HFFc6 (cell line): Measurements from ENCODE around the gene LMNB1. TPM values are rescaled to one million over a fixed set of nuclear protein-coding genes. Genes with fewer than 3 reads are reported as not detected.
A peak's percentile ranks its signal among the peaks of the same experiment; 100 is the strongest.
"Not testable (repeated sequence)": the region's sequence is repeated elsewhere in the genome, so short reads cannot be mapped to it uniquely, and the experiment has no call there.

ENCODE experiments used
- DNase-seq: peaks from one replicate; pipeline ENCODE4 v3.0.0-alpha.2; 2018
- H3K27ac Mint-ChIP-seq: 2 replicates; pipeline ENCODE4 v1.8.0; 2020; ENCODE audit warnings: mild to moderate bottlenecking, mixed read lengths
- H3K27me3 Mint-ChIP-seq: 2 replicates; pipeline ENCODE4 v1.8.0; 2021; ENCODE audit warnings: mild to moderate bottlenecking, moderate library complexity, mixed read lengths; ENCODE audit not compliant: insufficient read depth
- H3K36me3 Mint-ChIP-seq: 2 replicates; pipeline ENCODE4 v1.8.0; 2021; ENCODE audit warnings: low read depth, mixed read lengths
- H3K4me1 Mint-ChIP-seq: 2 replicates; pipeline ENCODE4 v1.8.0; 2020; ENCODE audit warnings: low read depth, mixed read lengths
- H3K4me3 Mint-ChIP-seq: 2 replicates; pipeline ENCODE4 v1.8.0; 2020; ENCODE audit warnings: mild to moderate bottlenecking, moderate library complexity, mixed read lengths
- H3K9me3 Mint-ChIP-seq: 2 replicates; pipeline ENCODE4 v1.8.0; 2020; ENCODE audit warnings: mild to moderate bottlenecking, mixed read lengths
- CTCF ChIP-seq: fragments of 200-600 bp; sonication (generic); IDR thresholded peaks from 2 replicates; pipeline ENCODE4 v1.5.0; 2021; ENCODE audit warnings: antibody characterized with exemption, mild to moderate bottlenecking
- total RNA-seq, 6 experiments: library from RNA; stranded (reverse); fragmentation: NEBNext Ultra II Directional; extraction: Animal tissue kit (Norgen Biotek cat#: 25700); gene quantifications; 2 replicates in 1 of 6; 3 replicates in 5 of 6; pipeline ENCODE4 v1.2.3, GENCODE V29; 2021

LMNB1 gene
- total RNA-seq, 6 experiments from 2014 or later, result 26.2 to 55.4 (median 51.0) TPM

- H3K9me3 Mint-ChIP-seq, result no peaks in the 10 kb centered on the region
- H3K4me1 Mint-ChIP-seq, result no peaks in the 10 kb centered on the region
- peaks cover 4% of the 10 kb centered on the region for H3K27me3 Mint-ChIP-seq
- no peak overlapping the region for H3K4me3 Mint-ChIP-seq
- no peak for TF ChIP-seq CTCF
- H3K27ac Mint-ChIP-seq, result no peak overlapping the region
- DNase-seq, result no peak
- H3K36me3 Mint-ChIP-seq, result peaks cover 7% of the 10 kb centered on the region; the same call in 1 of the 2 replicates
Measured at GRCh38 chr5:126837242-126837641, 60.3 kb downstream of the LMNB1 start.

- peak; percentile 23 for DNase-seq
- H3K4me1 Mint-ChIP-seq, result no peaks in the 10 kb centered on the region
- H3K4me3 Mint-ChIP-seq, result no peak overlapping the region
- H3K36me3 Mint-ChIP-seq, result peaks cover 7% of the 10 kb centered on the region; the same call in 1 of the 2 replicates
- H3K9me3 Mint-ChIP-seq, result no peaks in the 10 kb centered on the region
- peak; percentile 73 for TF ChIP-seq CTCF
- peaks cover 4% of the 10 kb centered on the region for H3K27me3 Mint-ChIP-seq
- H3K27ac Mint-ChIP-seq, result no peak overlapping the region
Measured at GRCh38 chr5:126837906-126838539, 61.1 kb downstream of the LMNB1 start.

- not testable (repeated sequence) for DNase-seq, H3K4me1 Mint-ChIP-seq, H3K9me3 Mint-ChIP-seq, H3K27me3 Mint-ChIP-seq, H3K4me3 Mint-ChIP-seq, H3K36me3 Mint-ChIP-seq, H3K27ac Mint-ChIP-seq
Measured at GRCh38 chr5:126839407-126839806, 62.5 kb downstream of the LMNB1 start.

- not testable (repeated sequence) for H3K9me3 Mint-ChIP-seq, H3K36me3 Mint-ChIP-seq, H3K27ac Mint-ChIP-seq, H3K4me3 Mint-ChIP-seq, H3K27me3 Mint-ChIP-seq, H3K4me1 Mint-ChIP-seq, DNase-seq
Measured at GRCh38 chr5:126843375-126843774, 66.4 kb downstream of the LMNB1 start.

GRCh38 chr5:126845470-126846070, 68.6 kb downstream of the LMNB1 start:
- not testable (repeated sequence) for H3K9me3 Mint-ChIP-seq, H3K36me3 Mint-ChIP-seq, H3K4me1 Mint-ChIP-seq, H3K4me3 Mint-ChIP-seq, H3K27ac Mint-ChIP-seq, DNase-seq, H3K27me3 Mint-ChIP-seq

- peak; percentile 72 for TF ChIP-seq CTCF
- no peaks in the 10 kb centered on the region for H3K36me3 Mint-ChIP-seq
- DNase-seq, result peak; percentile 52
- no peak overlapping the region for H3K27ac Mint-ChIP-seq
- no peaks in the 10 kb centered on the region; the same call in 1 of the 2 replicates for H3K27me3 Mint-ChIP-seq
- no peak overlapping the region for H3K4me3 Mint-ChIP-seq
- no peaks in the 10 kb centered on the region for H3K9me3 Mint-ChIP-seq
- peaks cover 10% of the 10 kb centered on the region for H3K4me1 Mint-ChIP-seq
Measured at GRCh38 chr5:126846344-126846743, 69.4 kb downstream of the LMNB1 start.

- no peaks in the 10 kb centered on the region; the same call in 1 of the 2 replicates for H3K27me3 Mint-ChIP-seq
- H3K4me3 Mint-ChIP-seq, result no peak overlapping the region
- no peak for DNase-seq
- peaks cover 10% of the 10 kb centered on the region for H3K4me1 Mint-ChIP-seq
- no peaks in the 10 kb centered on the region for H3K36me3 Mint-ChIP-seq
- H3K27ac Mint-ChIP-seq, result no peak overlapping the region
- H3K9me3 Mint-ChIP-seq, result no peaks in the 10 kb centered on the region
- no peak; the same call in 1 of the 2 replicates for TF ChIP-seq CTCF
Measured at GRCh38 chr5:126846744-126847455, 70.0 kb downstream of the LMNB1 start.
